Endothelial cell of umbilical vein (primary cell): Measurements from ENCODE around the gene GALNT2. TPM values are rescaled to one million over a fixed set of nuclear protein-coding genes. Genes with fewer than 3 reads are reported as not detected.

ENCODE experiments used
- BruUV-seq: library from RNA; stranded (reverse); fragments of 400-500 nt; replicated peaks from 2 replicates; lab custom pipeline; 2021; lab: Mats Ljungman, UMichigan
- CTCF ChIA-PET: fragments of 300-600, 350-600 bp; sonication (Branson Sonifier 250); formaldehyde crosslinking; loops from one replicate; lab custom pipeline; 2021; ENCODE audit warnings: antibody characterized with exemption, inconsistent platforms; lab: Charles Lee
- POLR2A ChIA-PET: fragments of 300-600, 350-600 bp; sonication (Branson Sonifier 250); formaldehyde crosslinking; loops from one replicate; lab custom pipeline; 2021; ENCODE audit warnings: antibody characterized with exemption, inconsistent platforms; lab: Charles Lee
- DNase-seq: peaks from one replicate; pipeline ENCODE4 v3.0.0-alpha.2; 2011; ENCODE audit warnings: low read depth, low spot score
- FAIRE-seq: peaks from 2 replicates; lab custom pipeline; 2011; peaks lifted over from hg19 to GRCh38; lab: Jason Lieb, UNC
- H2AFZ ChIP-seq: 2 replicates; pipeline ENCODE4 v1.6.0; 2012; ENCODE audit warnings: low read depth, low read length, control low read depth, inconsistent platforms
- H3K27ac ChIP-seq: 2 replicates; pipeline ENCODE4 v1.5.1; 2011; ENCODE audit warnings: low read depth, mild to moderate bottlenecking, control low read depth, low read length, moderate library complexity; ENCODE audit not compliant: insufficient read depth
- H3K27me3 ChIP-seq, 2 experiments: 2 replicates each; pipeline versions ENCODE4 v1.6.0 to v1.6.1; 2011; ENCODE audit warnings: low read length in 2 of 2, mixed read lengths in 1 of 2; ENCODE audit not compliant: control insufficient read depth in 2 of 2, insufficient read depth in 2 of 2
- H3K36me3 ChIP-seq, 2 experiments: 2 replicates in 1 of 2; 3 replicates in 1 of 2; pipeline ENCODE4 v1.5.1; 2011; ENCODE audit warnings: low read length in 2 of 2, mild to moderate bottlenecking in 1 of 2, moderate library complexity in 1 of 2; ENCODE audit not compliant: control insufficient read depth in 2 of 2, insufficient read depth in 2 of 2; ENCODE audit errors: extremely low read depth in 1 of 2
- H3K4me1 ChIP-seq: 3 replicates; pipeline ENCODE4 v1.5.1; 2011; ENCODE audit warnings: mild to moderate bottlenecking, low read length; ENCODE audit not compliant: control insufficient read depth, insufficient read depth; ENCODE audit errors: extremely low read depth
- H3K4me2 ChIP-seq: 2 replicates; pipeline ENCODE4 v1.6.1; 2011; ENCODE audit warnings: low read length, control low read depth, mixed read lengths; ENCODE audit not compliant: insufficient read depth
- H3K4me3 ChIP-seq, 3 experiments: fragments of 200-600 bp in 1 of 3; sonication (generic), shearing (Covaris generic) in 1 of 3; replicated peaks in 1 of 3; 2 replicates each; pipeline ENCODE4 v1.5.1; 2011 to 2016; ENCODE audit warnings: control low read depth in 3 of 3, low read length in 3 of 3, mild to moderate bottlenecking in 2 of 3, inconsistent platforms in 1 of 3, low read depth in 1 of 3, moderate library complexity in 1 of 3; ENCODE audit not compliant: insufficient read depth in 1 of 3
- H3K79me2 ChIP-seq: 2 replicates; pipeline ENCODE4 v1.6.0; 2012; ENCODE audit warnings: low read length, inconsistent platforms; ENCODE audit not compliant: control insufficient read depth, insufficient read depth
- H3K9ac ChIP-seq: replicated peaks from 2 replicates; pipeline ENCODE3; 2011; ENCODE audit warnings: low read length, control low read depth; ENCODE audit not compliant: insufficient read depth; ENCODE audit errors: extremely low read depth
- H3K9me1 ChIP-seq: replicated peaks from 3 replicates; pipeline ENCODE4 v1.6.0; 2011; ENCODE audit warnings: mild to moderate bottlenecking, low read length; ENCODE audit not compliant: control insufficient read depth, insufficient read depth; ENCODE audit errors: extremely low read depth
- H3K9me3 ChIP-seq: replicated peaks from 2 replicates; pipeline ENCODE4 v1.5.1; 2012; ENCODE audit warnings: low read length, inconsistent platforms; ENCODE audit not compliant: control insufficient read depth, insufficient read depth
- H4K20me1 ChIP-seq: replicated peaks from 2 replicates; pipeline ENCODE3; 2011; ENCODE audit warnings: mild to moderate bottlenecking, low read length; ENCODE audit not compliant: control insufficient read depth, insufficient read depth; ENCODE audit errors: extremely low read depth
- EZH2 ChIP-seq: IDR thresholded peaks from 2 replicates; pipeline ENCODE4 v1.6.1; 2012; ENCODE audit warnings: borderline replicate concordance, low read depth, mild to moderate bottlenecking, moderate library complexity, low read length, inconsistent platforms; ENCODE audit not compliant: severe bottlenecking
- FOS ChIP-seq: IDR thresholded peaks from 2 replicates; pipeline ENCODE4 v1.6.1; 2011; ENCODE audit warnings: mild to moderate bottlenecking, low read length, moderate library complexity, borderline replicate concordance; ENCODE audit not compliant: insufficient read depth
- GATA2 ChIP-seq: IDR thresholded peaks from 2 replicates; pipeline ENCODE4 v1.7.0; 2011; ENCODE audit warnings: low read depth, mild to moderate bottlenecking, moderate library complexity, mixed read lengths, low read length; ENCODE audit not compliant: insufficient read length, insufficient read depth
- JUN ChIP-seq: IDR thresholded peaks from 2 replicates; pipeline ENCODE4 v1.6.1; 2011; ENCODE audit warnings: borderline replicate concordance, low read depth; ENCODE audit not compliant: insufficient read length, insufficient read depth
- MYC ChIP-seq: IDR thresholded peaks from one replicate; pipeline ENCODE4 v1.6.1; 2011; ENCODE audit warnings: mild to moderate bottlenecking, low read depth, low read length
- POLR2A ChIP-seq: IDR thresholded peaks from 2 replicates; pipeline ENCODE4 v1.6.1; 2012; ENCODE audit warnings: low read depth, mild to moderate bottlenecking, control low read depth, low read length
- POLR2AphosphoS5 ChIP-seq: IDR thresholded peaks from 2 replicates; pipeline ENCODE4 v1.6.1; 2012; ENCODE audit warnings: low read depth, mild to moderate bottlenecking, control low read depth, low read length, moderate library complexity; ENCODE audit not compliant: insufficient read depth
- dilution Hi-C: fragments of 300-500 bp; cut with MboI; formaldehyde crosslinking; loops from one replicate; pipeline ENCODE4 v1.15.0; 2019; ENCODE audit warnings: low sequenced_read_pairs; ENCODE audit not compliant: extremely low pct_ligation_motif_present
- intact Hi-C: fragments of 100-400 bp; cut with micrococcal nuclease; formaldehyde crosslinking; loops from one replicate; pipeline ENCODE4 v1.10.0; 2022
- polyA plus RNA-seq, 4 experiments: library from polyadenylated mRNA; depleted of rRNA in 3 of 4; stranded (reverse) in 3 of 4; unstranded in 1 of 4; fragments of >200 nt; gene quantifications; 2 replicates each; pipeline versions ENCODE4 v1.2.1 to v1.2.3, GENCODE V29; 2011 to 2012; ENCODE audit warnings: missing spikeins in 1 of 4
- total RNA-seq: library from RNA; stranded (reverse); gene quantifications from 2 replicates; pipeline ENCODE4 v1.2.3, GENCODE V29; 2021
- TF ChIP-seq, protein P1 (sequence below), 2 donors: IDR thresholded peaks; 1 replicate in 1 of 2; 2 replicates in 1 of 2; pipeline ENCODE4 v1.5.1; 2011; ENCODE audit warnings: low read length in 2 of 2, mild to moderate bottlenecking in 2 of 2, moderate library complexity in 2 of 2, control low read depth in 1 of 2, inconsistent platforms in 1 of 2, low read depth in 1 of 2; ENCODE audit not compliant: insufficient read depth in 1 of 2; ENCODE audit errors: extremely low read depth in 1 of 2
- TF ChIP-seq, protein P2 (sequence below): IDR thresholded peaks from 2 replicates; pipeline ENCODE4 v1.6.1; 2011; ENCODE audit not compliant: insufficient read depth, insufficient read length

GALNT2 gene
- total and polyA plus RNA-seq, 2 donors (not counting 3 experiments of a cell fraction or from before 2014, with no cell fraction given): 56.3 to 77.5 TPM

DNA sequence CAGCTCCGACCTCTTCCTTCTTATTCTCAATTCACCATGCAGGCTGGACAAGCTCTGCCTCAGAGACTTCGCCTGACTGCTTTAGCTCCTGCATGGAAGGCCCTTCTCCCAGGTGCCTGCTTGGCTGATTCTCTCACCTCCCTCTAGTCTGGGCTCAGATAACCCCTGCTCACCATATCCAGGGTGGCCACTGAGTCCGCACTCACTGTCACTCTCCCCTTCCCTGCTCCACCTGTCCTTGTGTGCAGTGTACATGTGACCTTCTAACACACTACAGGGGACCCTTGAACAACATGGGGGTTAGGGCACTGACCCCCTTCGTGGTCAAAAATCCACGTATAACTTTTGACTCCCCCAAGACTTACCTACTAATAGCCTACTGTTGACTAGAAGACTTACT lies 14.4 kb upstream of the GALNT2 start:
- Histone ChIP-seq H3K27me3 (peaks cover 2 to 8% of the 10 kb centered on the region in 2 experiments), H3K4me3 (no peak overlapping the region), H3K36me3 (no peaks in the 10 kb centered on the region), H3K79me2 (no peaks in the 10 kb centered on the region), H3K9me3 (no peaks in the 10 kb centered on the region), H3K27ac (no peak overlapping the region), H4K20me1 (no peaks in the 10 kb centered on the region), H3K9ac (no peak overlapping the region), H2AFZ (no peak overlapping the region), H3K4me1 (no peaks in the 10 kb centered on the region), H3K9me1 (no peaks in the 10 kb centered on the region), H3K4me2 (no peak overlapping the region)
- intact Hi-C loops (no loop called here), dilution Hi-C loops (no loop called here)
- FAIRE-seq (no peak), DNase-seq (no peak)
- CTCF ChIA-PET: interaction anchor here (1.1 kb wide), 1 partner anchor 11 kb away, joined by 3 read pairs; no protein-coding TSS in a partner anchor
- TF ChIP-seq, protein P1, sequence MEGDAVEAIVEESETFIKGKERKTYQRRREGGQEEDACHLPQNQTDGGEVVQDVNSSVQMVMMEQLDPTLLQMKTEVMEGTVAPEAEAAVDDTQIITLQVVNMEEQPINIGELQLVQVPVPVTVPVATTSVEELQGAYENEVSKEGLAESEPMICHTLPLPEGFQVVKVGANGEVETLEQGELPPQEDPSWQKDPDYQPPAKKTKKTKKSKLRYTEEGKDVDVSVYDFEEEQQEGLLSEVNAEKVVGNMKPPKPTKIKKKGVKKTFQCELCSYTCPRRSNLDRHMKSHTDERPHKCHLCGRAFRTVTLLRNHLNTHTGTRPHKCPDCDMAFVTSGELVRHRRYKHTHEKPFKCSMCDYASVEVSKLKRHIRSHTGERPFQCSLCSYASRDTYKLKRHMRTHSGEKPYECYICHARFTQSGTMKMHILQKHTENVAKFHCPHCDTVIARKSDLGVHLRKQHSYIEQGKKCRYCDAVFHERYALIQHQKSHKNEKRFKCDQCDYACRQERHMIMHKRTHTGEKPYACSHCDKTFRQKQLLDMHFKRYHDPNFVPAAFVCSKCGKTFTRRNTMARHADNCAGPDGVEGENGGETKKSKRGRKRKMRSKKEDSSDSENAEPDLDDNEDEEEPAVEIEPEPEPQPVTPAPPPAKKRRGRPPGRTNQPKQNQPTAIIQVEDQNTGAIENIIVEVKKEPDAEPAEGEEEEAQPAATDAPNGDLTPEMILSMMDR (IDR thresholded peaks at IDR 0.05; ENCODE audit: extremely low read depth in 1 of 2, insufficient read depth in 1 of 2, low read depth in 1 of 2, low read length in 2 of 2): no peak
- TF ChIP-seq GATA2: no peak
- TF ChIP-seq, protein P2, sequence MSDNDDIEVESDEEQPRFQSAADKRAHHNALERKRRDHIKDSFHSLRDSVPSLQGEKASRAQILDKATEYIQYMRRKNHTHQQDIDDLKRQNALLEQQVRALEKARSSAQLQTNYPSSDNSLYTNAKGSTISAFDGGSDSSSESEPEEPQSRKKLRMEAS: no peak
- TF ChIP-seq FOS: no peak
- TF ChIP-seq JUN: no peak
- TF ChIP-seq EZH2: no peak
- TF ChIP-seq POLR2AphosphoS5: no peak
- no peak for TF ChIP-seq MYC
- no peak for TF ChIP-seq POLR2A
- BruUV-seq: no TSS peak
- POLR2A ChIA-PET: no interaction called here
